ENCODE results near the gene NCR2.

Gene NCR2

DNA sequence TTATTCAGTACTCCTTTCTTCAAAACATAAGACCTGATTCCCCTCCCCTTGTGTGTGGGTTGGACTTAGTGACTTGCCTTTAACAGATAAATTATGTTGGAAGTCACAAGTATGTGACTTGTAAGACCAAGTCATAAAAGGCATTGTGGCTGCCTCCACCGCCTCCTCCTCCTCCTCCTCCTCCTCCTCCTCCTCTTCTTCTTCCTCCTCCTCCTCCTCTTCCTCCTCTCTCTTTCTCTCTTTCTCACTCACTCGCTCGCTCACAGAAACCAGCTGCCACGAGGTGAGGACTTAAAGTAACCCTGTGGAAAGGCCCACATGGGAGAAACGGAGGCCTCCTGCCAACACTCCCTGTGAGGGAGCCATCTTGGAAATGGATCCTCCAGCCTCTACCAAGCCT lies 64.0 kb downstream of the NCR2 start:
- no peak for DNase-seq (ENCODE audit: low read depth in 1 of 2, low spot score in 1 of 2)
